GM18867 (cell line): ENCODE data around the gene PLIN4.
"Not testable (repeated sequence)": the region's sequence is repeated elsewhere in the genome, so short reads cannot be mapped to it uniquely, and the experiment has no call there.

Experiments
- ATAC-seq: cut with Tn5 transposase; IDR thresholded peaks from one replicate; pipeline ENCODE4 v1.9.1; 2021; ENCODE audit warnings: mild to moderate bottlenecking, moderate library complexity; ENCODE audit not compliant: unreplicated experiment

PLIN4 gene

DNA sequence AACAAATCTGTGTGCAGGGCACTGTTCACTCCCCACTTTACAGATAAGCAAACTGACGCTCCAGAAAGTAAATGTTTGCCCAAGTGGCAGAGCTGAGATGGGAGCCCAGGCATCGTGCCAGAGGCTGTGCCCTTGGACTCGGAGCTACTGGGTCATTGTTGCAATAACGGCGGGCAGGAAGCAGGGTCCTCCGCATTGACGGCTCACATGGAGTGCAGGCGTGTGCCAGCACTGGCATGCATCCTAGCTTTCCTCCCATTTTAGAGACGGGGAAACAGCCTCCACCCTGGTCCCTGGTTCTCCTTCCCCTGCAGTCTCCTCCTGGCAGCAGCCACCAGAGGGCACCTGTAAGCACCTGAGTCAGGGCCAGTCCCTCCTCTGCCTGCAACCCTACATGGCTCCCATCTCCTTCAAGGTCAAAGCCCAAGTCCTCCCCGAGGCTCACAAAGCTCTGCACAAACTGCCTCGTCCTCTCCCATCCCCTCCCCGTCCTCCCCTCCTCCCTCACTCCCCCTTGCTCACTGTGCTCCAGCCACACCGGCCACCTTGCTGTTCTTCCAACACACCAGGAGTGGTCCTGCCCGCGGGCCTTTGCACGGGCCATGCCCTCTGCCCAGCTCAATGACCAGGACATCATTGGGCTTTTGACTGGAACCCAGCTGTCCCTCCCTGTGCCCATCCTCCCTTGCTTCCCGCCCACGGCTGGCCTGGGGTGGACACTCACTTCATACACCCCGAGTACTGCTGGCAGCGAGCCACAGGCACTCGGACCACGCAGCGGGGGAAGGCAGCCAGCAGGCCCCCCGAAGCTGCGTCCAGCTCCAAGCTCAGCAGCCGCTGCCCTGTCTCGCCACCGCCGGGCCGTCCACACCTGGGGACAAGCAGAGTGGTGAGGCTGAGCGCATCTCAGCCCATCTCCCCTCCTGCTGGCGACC lies 29.3 kb upstream of the PLIN4 start:
- ATAC-seq = no peak

DNA sequence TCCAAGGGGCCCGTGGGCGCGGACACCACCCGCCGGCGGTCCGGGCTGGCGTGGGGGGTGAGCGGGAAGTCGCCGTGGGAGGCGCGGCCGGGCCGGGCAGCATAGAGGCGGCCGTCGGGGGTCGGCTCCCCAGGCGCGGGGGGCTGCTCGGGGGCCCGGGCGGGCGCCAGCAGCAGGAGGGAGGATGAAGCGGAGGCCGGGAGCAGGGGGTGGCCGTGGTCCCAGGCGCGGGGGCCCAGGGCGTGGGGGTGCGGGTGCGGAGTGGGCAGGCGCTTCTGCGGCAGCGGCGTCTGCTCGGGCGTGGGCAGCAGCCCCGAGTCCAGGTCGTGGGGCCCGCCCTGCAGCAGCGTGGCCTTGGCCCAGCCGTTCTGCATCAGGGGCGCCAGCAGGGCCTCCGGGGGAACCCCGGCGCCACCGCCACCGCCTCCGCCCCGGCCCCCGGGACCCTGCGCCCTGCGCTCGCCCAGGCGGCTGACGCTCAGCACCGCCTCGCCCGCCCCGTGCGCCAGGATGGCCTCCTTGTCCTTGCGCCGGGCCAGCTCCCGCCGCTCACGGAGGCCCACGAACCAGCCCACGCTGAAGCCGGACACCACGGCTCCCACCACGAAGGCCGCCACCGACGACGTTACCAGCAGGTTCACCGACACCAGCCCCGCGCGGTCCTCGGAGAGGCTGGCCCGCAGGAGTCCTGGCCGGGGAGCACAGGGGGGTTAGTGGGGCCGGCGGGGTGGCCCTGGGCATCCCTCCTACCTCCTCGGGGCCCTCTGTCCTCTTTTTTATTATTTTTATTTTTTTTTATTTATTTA lies 25.8 kb upstream of the PLIN4 start:
- ATAC-seq = no peak

DNA sequence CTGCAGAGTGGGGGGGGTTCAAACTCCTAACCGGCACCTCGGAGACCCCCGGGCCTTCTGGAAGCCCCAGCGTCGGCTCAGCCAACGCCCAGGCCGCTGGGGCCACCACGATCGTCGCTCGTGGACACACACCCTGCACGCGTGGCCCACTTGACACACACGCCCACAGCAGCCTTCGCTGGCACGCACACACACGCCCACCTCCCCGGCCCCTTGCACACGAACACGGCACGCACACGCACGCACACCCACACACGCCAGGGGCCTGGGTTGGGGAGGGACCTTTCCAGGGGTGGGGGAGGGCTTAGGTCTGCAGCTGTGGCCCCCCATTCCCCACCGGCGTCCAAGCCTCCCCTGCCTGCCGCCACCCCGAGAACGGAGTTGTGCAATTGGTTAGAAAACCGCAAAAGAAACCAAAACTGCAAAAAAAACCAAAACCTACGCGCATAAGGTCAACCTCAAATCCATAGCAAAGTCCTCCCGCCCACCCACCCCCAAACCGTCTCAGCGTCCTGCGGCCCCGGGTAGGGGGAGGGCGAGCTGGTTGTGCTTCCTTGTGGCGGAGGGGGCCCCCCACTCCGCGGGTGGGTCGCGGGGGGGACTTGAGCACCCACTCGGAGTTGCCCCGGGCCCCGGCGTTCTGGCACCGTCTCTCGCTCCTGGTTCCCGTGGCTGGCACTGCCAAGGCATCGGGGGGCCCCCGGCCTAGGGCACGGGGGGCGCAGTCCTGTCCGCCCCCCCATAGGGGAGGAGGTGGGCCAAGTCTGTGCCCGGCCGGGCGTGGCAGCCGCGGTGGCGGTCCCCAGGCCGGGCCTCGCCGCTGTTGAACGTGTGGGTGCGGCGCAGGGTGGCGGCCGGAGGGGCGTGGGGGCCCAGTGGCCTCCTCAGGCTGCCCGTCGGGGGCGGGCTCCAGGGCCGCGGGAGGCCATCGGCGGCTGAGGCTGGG lies 24.9 kb upstream of the PLIN4 start:
- no peak for ATAC-seq

DNA sequence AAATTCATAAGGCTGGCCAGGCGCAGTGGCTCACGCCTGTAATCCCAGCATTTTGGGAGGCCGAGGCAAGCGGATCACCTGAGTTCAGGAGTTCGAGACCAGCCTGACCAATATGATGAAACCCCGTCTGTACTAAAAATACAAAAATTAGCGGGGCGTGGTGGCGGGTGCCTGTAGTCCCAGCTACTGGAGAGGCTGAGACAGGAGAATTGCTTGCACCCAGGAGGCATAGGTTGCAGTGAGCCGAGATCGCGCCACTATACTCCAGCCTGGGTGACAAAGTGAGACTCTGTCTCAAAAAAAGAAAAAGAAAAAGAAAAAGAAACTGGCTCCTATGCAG lies 23.5 kb upstream of the PLIN4 start:
- not testable (repeated sequence) for ATAC-seq

DNA sequence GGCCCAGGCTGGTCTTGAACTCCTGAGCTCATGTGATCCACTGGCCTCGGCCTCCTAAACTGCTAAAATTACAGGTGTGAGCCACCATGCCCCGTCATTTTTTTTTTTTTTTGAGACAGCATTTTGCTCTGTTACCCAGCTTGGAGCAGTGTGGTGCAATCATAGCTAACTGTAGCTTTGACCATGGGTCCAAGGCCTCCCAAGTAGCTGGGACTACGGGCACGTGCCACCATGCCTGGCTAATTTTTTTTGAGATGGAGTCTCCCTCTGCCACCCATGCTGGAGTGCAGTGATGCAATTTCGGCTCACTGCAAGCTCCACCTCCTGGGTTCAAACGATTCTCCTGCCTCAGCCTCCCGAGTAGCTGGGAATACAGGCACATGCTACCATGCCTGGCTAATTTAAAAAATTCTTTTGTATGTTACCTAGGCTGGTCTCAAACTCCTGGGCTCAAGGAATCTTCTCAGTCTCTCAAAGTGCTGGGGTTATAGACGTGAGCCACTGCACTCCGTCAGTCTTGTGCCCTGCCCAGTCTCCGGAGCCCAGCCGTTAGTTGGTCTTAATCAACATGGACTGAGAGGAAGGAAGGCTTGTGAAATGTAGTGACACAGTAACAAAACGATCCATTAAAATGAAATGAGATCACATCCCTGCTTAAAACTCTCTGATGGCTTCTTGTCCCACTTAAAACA lies 23.0 kb upstream of the PLIN4 start:
- no peak for ATAC-seq

DNA sequence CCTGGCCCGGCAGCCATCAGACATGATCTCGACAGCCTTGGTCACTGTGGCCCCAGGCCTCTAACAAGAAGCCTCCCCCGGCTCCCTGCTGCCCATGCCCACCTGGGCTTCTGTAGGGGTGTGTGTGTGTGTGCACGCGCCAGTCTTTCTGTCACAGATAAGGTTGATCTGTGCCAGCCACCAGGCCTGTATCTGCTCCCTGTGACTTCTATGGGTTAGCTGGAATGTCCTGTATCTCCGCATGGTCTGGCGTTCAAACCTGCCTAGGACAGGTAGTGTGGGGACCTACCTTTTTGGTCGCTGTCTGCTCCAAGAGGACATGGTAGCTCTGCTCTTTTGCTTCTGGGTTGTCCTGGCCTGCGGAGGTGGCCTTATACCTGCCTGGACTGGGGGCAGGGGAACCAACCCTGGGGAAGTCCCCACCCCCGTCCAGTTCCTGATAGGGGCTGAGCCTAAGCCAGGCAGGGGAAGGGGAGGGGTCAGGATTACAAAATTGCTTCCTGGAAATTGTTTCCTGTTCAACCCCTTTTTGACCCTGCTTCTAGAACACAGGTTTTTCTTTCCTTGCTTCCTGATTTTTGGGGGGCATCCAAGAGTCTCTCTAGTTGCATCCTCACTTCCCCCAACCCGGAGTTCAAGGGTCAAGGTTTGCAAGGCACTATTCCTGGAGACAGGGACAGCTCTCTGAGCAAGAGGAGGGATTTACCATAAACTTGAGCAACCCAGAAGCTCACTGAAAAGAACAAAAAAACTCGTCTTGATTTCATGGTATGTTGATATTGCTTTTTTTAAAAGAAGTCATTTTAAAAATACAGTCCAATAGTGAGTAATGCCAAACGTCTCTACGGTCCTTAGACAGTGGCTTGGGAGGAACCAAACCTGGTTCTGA lies 21.7 kb upstream of the PLIN4 start, which contains the start of gene LRG1:
TSS of gene LRG1 (minus strand) at position 344 of the 889 bp plus-strand sequence. CDS start at position 321, 23 bp downstream.
- ATAC-seq = no peak

DNA sequence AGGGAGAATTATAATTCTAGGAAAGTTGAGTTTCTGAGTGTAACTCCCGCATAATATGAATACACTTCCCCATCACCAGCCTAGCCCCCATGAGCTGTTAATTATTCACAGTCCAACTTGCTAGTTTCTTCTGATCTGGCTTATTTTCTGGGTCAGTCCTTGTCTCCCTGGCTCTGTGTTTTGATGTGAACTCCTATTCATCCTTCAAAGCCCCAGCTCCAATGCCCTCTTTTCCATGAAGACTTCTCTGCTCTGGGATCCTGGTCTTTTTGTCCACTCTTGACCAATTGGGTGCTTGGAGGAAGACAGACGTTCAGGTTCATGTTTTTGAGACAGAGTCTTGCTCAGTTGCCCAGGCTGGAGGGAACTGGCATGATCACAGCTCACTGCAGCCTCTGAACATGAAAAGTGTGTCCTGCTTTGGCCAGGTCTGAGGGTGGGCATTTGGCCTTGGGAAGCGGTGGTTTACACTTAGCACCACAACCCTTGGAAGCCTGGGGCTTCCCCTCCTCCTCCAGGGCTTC lies 20.9 kb upstream of the PLIN4 start:
- ATAC-seq = no peak

DNA sequence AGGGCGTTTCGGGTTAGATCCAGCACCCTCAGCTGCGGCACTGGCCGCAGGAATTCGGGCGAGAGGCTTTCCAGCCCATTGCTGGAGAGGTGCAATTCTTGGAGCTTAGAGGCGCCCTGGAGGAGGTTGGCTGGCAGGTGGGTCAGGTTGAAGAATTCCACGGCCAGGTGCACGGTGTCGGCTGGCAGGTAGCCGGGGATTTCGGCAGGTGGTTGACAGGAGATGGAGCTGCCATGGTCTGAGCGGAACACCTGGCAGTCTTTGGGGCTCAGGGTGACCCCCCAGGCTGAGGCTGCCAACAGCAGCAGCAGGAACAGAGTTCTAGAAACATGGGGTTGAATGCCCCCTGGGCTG lies 20.3 kb upstream of the PLIN4 start:
- ATAC-seq = no peak

DNA sequence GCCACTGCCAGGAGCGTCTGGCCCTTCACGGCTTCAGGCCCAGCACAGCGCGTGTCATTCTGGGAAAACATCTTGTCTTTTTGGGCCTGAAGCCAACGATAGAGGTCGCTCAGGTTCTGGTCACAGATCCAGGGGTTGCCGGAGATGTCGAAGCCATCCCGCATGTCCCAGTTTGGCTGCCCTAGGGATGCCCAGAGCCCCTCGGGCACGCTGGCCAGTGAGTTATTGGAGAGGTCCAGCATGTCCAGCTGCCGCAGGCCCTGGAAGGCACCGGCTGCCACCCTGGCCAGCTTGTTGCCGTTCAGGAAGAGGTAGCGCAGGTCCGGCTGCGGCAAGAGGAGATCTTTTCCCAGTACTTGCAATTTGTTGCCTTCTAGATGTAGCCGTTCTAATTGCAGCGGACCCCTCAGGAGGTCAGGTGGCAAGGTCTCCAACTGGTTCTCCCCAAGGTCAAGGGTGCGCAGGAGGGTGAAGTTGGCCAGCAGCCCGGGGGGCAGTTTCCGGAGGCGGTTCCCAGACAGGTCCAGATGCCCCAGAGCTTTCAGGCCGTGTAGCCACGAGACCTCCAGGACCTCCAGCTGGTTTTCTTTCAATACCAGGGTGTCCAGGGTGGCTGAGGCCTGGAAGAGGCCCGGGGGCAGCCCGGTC lies 19.8 kb upstream of the PLIN4 start:
- ATAC-seq = no peak

DNA sequence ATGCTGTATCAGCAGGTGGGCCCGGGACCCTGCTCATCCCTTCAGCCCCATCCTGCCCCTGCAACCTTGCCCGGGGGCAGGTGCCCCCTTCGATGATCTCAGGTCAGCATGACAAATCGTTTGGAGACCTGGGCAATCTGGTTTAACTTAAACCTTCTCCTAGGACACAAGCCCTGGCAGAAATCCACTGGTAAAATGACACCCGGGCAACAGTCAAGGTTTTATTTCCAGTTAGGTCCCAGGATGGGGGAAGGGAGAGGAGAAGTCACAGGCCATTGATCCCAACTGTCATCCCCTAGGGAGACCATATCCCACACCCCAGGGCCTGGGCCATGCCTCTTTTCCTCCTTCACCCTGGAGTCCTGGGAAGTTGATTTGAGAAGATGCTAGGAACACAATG lies 18.5 kb upstream of the PLIN4 start:
- no peak for ATAC-seq

DNA sequence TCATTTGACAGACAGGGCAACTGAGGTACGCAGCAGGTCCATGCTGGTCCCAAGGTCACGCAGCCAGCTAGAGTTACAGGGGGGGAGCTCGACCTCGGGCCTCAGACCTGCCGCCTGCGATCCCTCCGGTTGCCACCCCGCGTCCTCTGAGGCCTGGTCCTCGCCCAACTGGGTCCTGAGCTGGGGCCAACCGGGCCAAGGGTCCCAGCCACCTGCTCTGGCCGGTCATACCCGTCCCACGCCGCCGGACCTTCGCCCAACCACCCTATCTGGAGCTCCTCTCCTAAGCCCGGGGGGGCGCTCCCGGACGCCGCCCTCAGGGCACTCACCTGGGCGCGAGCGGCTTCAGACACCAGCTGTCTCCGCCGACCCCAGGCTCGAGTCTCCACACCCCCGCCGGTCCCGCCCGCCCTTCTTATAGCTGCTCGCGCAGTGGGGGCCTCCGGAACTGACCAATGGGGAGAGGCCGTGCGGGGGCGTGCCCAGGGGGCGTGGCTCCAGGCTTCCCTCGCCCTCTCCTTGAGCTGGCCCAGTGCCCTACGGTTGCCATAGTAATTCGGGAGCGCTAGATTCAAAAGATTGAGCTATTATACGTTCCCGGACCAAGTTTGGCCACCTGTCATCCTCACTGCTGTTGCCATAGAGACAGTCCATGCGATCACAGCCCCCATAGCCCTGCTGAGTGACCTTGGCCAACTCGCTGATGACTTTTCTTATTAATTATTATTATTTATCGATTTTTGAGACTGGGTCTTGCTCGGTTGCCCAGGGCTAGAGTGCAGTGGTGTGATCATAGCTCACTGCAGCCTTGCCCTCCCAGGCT lies 16.8 kb upstream of the PLIN4 start, which contains the start of gene PLIN5:
TSS of gene PLIN5 (minus strand) at position 389 of the 823 bp plus-strand sequence. CDS start 1,150 bp downstream, outside the sequence.
- ATAC-seq = no peak

DNA sequence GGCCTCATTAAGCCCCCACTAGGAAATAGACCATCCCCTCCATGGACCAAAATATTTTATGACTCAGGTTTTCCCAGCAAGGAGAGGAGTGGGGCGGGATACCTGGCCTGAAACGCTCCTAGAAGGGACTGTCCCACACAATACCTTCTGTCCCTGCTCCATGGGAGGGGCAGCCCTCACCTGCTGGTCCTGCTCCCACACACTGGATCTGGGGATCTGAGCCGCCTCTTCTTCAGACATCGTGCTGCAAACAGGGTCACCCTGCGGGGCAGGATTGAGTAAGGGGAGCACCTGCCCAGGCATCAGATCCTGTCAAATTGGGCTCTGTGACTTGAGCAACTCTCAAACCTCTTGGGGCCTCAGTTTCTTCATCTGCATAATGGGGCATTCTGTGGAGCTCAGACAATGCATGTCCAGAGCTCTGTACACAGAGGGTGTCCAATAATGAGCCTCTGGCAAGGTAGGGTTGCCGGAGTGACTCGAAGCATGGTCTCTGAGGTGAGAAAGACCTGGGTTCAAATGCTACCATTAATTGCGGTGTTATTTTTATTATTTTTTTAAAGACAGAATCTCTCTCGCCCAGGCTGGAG lies 15.6 kb upstream of the PLIN4 start:
- no peak for ATAC-seq

DNA sequence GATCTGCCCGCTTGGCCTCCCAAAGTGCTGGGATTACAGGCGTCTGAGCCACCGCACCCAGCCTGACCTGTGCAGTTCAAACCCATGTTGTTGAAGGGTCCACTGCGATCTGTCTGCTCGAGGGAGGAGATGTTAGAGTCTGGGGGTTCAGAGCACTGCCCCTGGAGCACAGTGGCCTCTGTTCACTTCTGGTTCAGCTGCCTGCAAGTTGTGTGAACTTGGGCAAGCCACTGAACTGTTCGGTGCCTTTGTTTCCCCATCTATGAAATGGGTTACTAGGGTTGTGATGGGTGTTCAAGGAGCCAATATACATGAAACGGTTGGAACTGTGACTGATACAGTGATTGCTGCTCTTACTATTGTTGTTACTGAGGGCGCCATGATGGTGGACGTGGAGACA lies 15.0 kb upstream of the PLIN4 start:
- no peak for ATAC-seq

DNA sequence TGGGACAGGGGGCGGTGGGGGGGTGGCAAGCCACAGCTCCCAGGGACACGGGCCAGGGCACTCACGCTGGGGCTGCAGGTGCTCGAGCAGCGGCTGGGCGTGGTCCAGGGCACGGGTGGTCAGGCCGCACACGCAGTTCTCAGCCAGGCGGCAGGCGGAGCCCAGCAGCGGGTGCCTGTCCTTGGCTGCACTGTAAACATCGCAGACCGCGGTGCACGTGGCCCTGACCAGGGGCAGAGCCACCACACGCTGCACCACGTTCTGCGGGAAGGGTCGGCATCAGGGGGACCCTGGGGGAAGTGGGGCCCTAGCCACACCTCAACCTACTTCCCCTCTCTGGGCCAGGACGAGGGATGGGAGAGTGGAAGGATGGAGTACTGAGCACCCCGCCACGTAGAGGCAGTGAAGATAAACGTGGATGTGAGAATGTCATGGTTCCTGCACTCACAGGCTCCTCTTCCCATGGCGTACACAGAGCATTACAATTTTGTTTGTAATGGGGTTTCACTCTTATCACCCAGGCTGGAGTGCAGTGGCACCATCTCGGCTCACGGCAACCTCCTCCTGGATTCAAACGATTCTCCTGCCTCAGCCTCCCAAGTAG lies 13.4 kb upstream of the PLIN4 start:
- no peak for ATAC-seq

DNA sequence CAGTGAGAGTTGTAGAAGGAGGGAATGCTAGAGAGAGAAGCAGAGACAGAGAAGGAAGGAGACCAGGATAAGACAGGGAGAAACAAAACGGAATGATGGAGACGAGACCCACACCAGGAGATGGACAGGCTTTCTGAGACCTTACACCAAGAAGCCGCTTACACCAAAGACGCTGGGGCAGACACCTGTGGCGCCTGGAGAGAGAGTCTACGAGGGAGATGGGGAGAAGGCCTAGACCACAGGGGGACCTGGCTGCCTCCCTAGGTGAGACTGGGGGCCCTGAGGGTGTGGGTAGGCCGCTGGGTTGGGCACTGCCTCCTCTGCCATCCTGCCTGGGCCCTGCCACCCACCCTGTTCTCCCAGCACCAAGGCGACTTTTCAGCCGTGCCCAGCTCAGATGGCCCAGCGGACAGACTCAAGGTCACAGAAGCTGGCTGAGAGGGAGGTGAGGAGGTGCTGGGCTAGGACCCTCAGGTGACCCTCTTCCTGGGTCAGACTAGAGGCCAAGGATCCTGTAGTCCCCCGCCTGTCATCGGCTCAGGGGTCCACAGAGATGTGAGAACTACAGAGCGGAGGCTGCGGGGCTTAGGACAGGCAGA lies 11.7 kb upstream of the PLIN4 start:
- no peak for ATAC-seq

DNA sequence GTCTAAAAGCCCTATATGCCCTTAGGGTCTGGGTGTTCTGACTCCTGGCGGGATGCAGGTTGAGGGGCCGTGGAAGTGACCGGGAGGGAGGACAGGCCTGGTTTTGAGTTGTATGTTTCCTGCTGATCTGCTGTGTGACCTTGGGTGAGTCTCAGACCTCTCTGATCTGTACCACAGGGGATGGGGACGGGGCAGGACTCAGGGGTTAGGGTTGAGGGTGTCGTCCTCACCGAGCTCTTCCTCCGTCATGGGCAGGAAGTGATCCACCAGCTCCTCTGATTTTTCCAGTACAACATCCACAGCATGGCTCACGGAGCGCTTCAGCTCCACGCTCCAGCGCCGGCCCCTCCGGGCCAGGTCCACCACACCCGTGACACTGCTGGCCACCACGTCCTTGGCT lies 10.6 kb upstream of the PLIN4 start:
- ATAC-seq = no peak
